Neural progenitor cell (in vitro differentiated cells): ENCODE data around the gene FAM174C. TPM values are rescaled to one million over a fixed set of nuclear protein-coding genes. Genes with fewer than 3 reads are reported as not detected.

Source experiments
- DNase-seq: peaks from one replicate; pipeline ENCODE4 v3.0.0-alpha.2; 2016; ENCODE audit warnings: low spot score
- H2AFZ ChIP-seq: fragments of 200-600 bp; sonication (generic); replicated peaks from 2 replicates; pipeline ENCODE4 v1.6.1; 2016; ENCODE audit warnings: antibody characterized with exemption
- H3F3A ChIP-seq: fragments of 200-600 bp; sonication (generic); 2 replicates; pipeline ENCODE4 v1.6.1; 2016; ENCODE audit warnings: antibody characterized with exemption, low read depth
- H3K27ac ChIP-seq: fragments of 200-600 bp; sonication (generic); 2 replicates; pipeline ENCODE4 v1.5.1; 2016; ENCODE audit warnings: mild to moderate bottlenecking
- H3K27me3 ChIP-seq: fragments of 200-600 bp; sonication (generic); 2 replicates; pipeline ENCODE4 v1.6.1; 2016; ENCODE audit warnings: mild to moderate bottlenecking, moderate library complexity
- H3K36me3 ChIP-seq: fragments of 200-600 bp; sonication (generic); 2 replicates; pipeline ENCODE4 v1.5.1; 2016
- H3K4me1 ChIP-seq: fragments of 200-600 bp; sonication (generic); 2 replicates; pipeline ENCODE4 v1.6.1; 2016; ENCODE audit warnings: mixed run types
- H3K4me2 ChIP-seq: fragments of 200-600 bp; sonication (generic); 2 replicates; pipeline ENCODE4 v1.6.1; 2016
- H3K4me3 ChIP-seq: fragments of 200-600 bp; sonication (generic); 2 replicates; pipeline ENCODE4 v1.5.1; 2016
- H3K79me2 ChIP-seq: fragments of 200-600 bp; sonication (generic); 2 replicates; pipeline ENCODE4 v1.6.1; 2016; ENCODE audit warnings: low read depth
- H3K9ac ChIP-seq: fragments of 200-600 bp; sonication (generic); 2 replicates; pipeline ENCODE4 v1.6.1; 2016
- H3K9me3 ChIP-seq: fragments of 200-600 bp; sonication (generic); 2 replicates; pipeline ENCODE4 v1.5.1; 2016; ENCODE audit warnings: low read depth
- H4K20me1 ChIP-seq: fragments of 200-600 bp; sonication (generic); 2 replicates; pipeline ENCODE4 v1.6.1; 2016; ENCODE audit warnings: low read depth
- H3K27ac Mint-ChIP-seq: 3 replicates; pipeline ENCODE4 v1.8.0; 2021; ENCODE audit warnings: mixed read lengths
- H3K27me3 Mint-ChIP-seq: 2 replicates; pipeline ENCODE4 v1.8.0; 2022; ENCODE audit warnings: low read depth, mild to moderate bottlenecking, inconsistent platforms, moderate library complexity, mixed read lengths; ENCODE audit not compliant: insufficient read depth
- H3K36me3 Mint-ChIP-seq: 3 replicates; pipeline ENCODE4 v1.8.0; 2021; ENCODE audit warnings: mixed read lengths
- H3K4me1 Mint-ChIP-seq: 3 replicates; pipeline ENCODE4 v1.8.0; 2021; ENCODE audit warnings: mixed read lengths
- H3K4me3 Mint-ChIP-seq: 3 replicates; pipeline ENCODE4 v1.8.0; 2021; ENCODE audit warnings: mild to moderate bottlenecking, moderate library complexity, mixed read lengths
- H3K9me3 Mint-ChIP-seq: 3 replicates; pipeline ENCODE4 v1.8.0; 2020; ENCODE audit warnings: mixed read lengths
- CTCF ChIP-seq: fragments of 200-600 bp; sonication (generic); IDR thresholded peaks from 2 replicates; pipeline ENCODE4 v1.5.1; 2017; ENCODE audit warnings: antibody characterized with exemption, mild to moderate bottlenecking
- EZH2 ChIP-seq: fragments of 200-600 bp; sonication (generic); IDR thresholded peaks from 2 replicates; pipeline ENCODE4 v1.6.1; 2017; ENCODE audit warnings: antibody characterized with exemption, mild to moderate bottlenecking, moderate library complexity
- EZH2phosphoT487 ChIP-seq: fragments of 200-600 bp; sonication (generic); IDR thresholded peaks from 2 replicates; pipeline ENCODE4 v1.6.1; 2017; ENCODE audit warnings: antibody characterized with exemption
- total RNA-seq: library from RNA; depleted of rRNA; stranded (reverse); fragments of >200 nt; gene quantifications from 2 replicates; pipeline ENCODE4 v1.2.3, GENCODE V29; 2015; ENCODE audit warnings: low replicate concordance

FAM174C gene
- total RNA-seq, 1 donor from 2014 or later, result 4.8 TPM

GRCh38 chr19:1278074-1278473, 2.7 kb downstream of the FAM174C start:
- Mint-ChIP-seq H3K4me1 (peaks cover 29% of the 10 kb centered on the region), H3K27me3 (peaks cover 10% of the 10 kb centered on the region), H3K4me3 (peak overlapping the region; percentile 46), H3K36me3 (peaks cover 10% of the 10 kb centered on the region), H3K27ac (no peak overlapping the region), H3K9me3 (no peaks in the 10 kb centered on the region)
- Histone ChIP-seq H3K9ac (no peak overlapping the region), H4K20me1 (peaks cover 36% of the 10 kb centered on the region), H3K4me2 (no peak overlapping the region), H3K9me3 (no peaks in the 10 kb centered on the region), H3K4me1 (peaks cover 19% of the 10 kb centered on the region), H2AFZ (no peak overlapping the region), H3K4me3 (no peak overlapping the region), H3K27ac (no peak overlapping the region), H3K79me2 (peaks cover 22% of the 10 kb centered on the region), H3K27me3 (no peaks in the 10 kb centered on the region), H3K36me3 (no peaks in the 10 kb centered on the region), H3F3A (peaks cover 56% of the 10 kb centered on the region)
- DNase-seq, result no peak
- TF ChIP-seq EZH2, result no peak
- TF ChIP-seq EZH2phosphoT487, result no peak
- TF ChIP-seq CTCF, result no peak

GRCh38 chr19:1278713-1279660, 3.7 kb downstream of the FAM174C start:
- H3K27ac Mint-ChIP-seq, result no peak overlapping the region
- TF ChIP-seq CTCF, result no peak
- no peak for TF ChIP-seq EZH2phosphoT487
- TF ChIP-seq EZH2, result no peak

GRCh38 chr19:1279782-1280341, 4.5 kb downstream of the FAM174C start:
- Histone ChIP-seq H3K4me1 (peaks cover 10% of the 10 kb centered on the region), H3K4me2 (no peak overlapping the region), H4K20me1 (peaks cover 22% of the 10 kb centered on the region), H3K36me3 (no peaks in the 10 kb centered on the region), H3K9me3 (no peaks in the 10 kb centered on the region), H2AFZ (no peak overlapping the region), H3K9ac (no peak overlapping the region), H3K79me2 (peaks cover 13% of the 10 kb centered on the region), H3K4me3 (no peak overlapping the region), H3F3A (peaks cover 48% of the 10 kb centered on the region), H3K27ac (no peak overlapping the region), H3K27me3 (peaks cover 17% of the 10 kb centered on the region)
- Mint-ChIP-seq H3K9me3 (no peaks in the 10 kb centered on the region), H3K36me3 (peaks cover 4% of the 10 kb centered on the region), H3K27ac (peak overlapping the region; percentile 53), H3K4me1 (peaks cover 25% of the 10 kb centered on the region), H3K27me3 (peaks cover 6% of the 10 kb centered on the region), H3K4me3 (peak overlapping the region; percentile 71)
- peak; percentile 89 for DNase-seq
- TF ChIP-seq EZH2phosphoT487 (no peak), CTCF (peak; percentile 97), EZH2 (no peak)

More at GRCh38 chr19:1278713-1279660, 3.7 kb downstream of the FAM174C start:
- Histone ChIP-seq H3K9ac (no peak overlapping the region), H3K4me3 (no peak overlapping the region), H3K27me3 (peaks cover 8% of the 10 kb centered on the region), H3K79me2 (peaks cover 13% of the 10 kb centered on the region), H3K4me2 (no peak overlapping the region), H3F3A (peaks cover 48% of the 10 kb centered on the region), H3K36me3 (no peaks in the 10 kb centered on the region), H4K20me1 (peaks cover 30% of the 10 kb centered on the region), H3K27ac (no peak overlapping the region), H2AFZ (no peak overlapping the region), H3K4me1 (peaks cover 18% of the 10 kb centered on the region), H3K9me3 (no peaks in the 10 kb centered on the region)
- no peak for DNase-seq
- Mint-ChIP-seq H3K4me1 (peaks cover 23% of the 10 kb centered on the region), H3K36me3 (peaks cover 4% of the 10 kb centered on the region), H3K4me3 (peak overlapping the region; percentile 71), H3K27me3 (peaks cover 4% of the 10 kb centered on the region), H3K9me3 (no peaks in the 10 kb centered on the region)
